ENCODE measurements around the gene SMIM12. TPM values are rescaled to one million over a fixed set of nuclear protein-coding genes. Genes with fewer than 3 reads are reported as not detected.

Gene SMIM12
- total and polyA plus RNA-seq, 2 of the 8 experiments (the other 6 are each of a cell fraction or from before 2014, with no cell fraction given): 40.9 to 49.2 TPM

DNA sequence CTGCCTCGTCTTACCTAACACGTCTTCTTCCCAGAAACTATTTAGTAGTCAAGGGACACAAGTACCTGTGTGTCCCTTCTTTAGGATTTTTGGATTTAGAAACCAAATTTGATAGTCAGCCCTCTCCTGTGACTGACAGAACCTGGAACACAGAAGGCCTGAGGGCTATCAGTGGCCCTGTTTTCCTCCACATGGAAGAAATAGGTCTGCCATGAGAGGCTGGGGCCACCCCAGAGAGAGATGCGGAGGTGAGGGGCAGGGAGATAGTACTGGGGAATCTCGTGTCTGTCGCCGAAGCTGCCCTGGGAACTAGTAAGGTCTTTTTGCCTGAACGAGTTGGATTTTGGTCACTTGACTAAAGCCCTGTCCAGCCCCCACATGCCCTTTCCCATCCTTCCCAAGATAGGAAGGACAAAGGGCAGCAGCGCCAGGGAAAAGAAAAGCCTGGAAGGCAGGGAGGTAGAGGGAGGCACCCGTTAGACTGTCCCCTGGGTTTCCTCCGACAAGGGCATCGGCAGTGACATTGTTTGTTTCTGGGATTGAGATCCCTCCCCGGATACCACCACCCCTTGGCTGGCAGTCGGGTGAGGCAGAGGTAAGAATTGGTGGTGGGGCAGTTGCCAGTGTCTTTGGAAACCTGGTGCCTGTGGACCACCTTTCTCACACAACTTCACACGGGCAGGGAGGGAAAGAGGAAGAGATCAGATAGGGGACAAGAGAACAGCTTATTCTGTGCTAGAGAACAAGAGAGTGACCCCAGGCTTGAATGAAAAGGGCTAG lies 19.8 kb downstream of the SMIM12 start (continued):
- TF ChIP-seq CBX8 (IDR thresholded peaks at IDR 0.05; ENCODE audit: borderline replicate concordance, low read depth, low read length): no peak
- TF ChIP-seq TBP (IDR thresholded peaks at IDR 0.05; ENCODE audit: low read depth, low read length): no peak
- no peak for TF ChIP-seq USF2 (IDR thresholded peaks at IDR 0.05; ENCODE audit: low read length)
- TF ChIP-seq, protein P1, sequence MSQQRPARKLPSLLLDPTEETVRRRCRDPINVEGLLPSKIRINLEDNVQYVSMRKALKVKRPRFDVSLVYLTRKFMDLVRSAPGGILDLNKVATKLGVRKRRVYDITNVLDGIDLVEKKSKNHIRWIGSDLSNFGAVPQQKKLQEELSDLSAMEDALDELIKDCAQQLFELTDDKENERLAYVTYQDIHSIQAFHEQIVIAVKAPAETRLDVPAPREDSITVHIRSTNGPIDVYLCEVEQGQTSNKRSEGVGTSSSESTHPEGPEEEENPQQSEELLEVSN (IDR thresholded peaks at IDR 0.05): no peak
- no peak for TF ChIP-seq BRCA1 (IDR thresholded peaks at IDR 0.05; ENCODE audit: low read depth, low read length)
- no peak for TF ChIP-seq MAFK (IDR thresholded peaks at IDR 0.05; ENCODE audit: low read depth, low read length)
- no peak for TF ChIP-seq KDM4A (IDR thresholded peaks at IDR 0.05; ENCODE audit: low read depth, low read length, severe bottlenecking)
- no peak for TF ChIP-seq CHD2 (IDR thresholded peaks at IDR 0.05; ENCODE audit: low read length)
- TF ChIP-seq, protein P2, sequence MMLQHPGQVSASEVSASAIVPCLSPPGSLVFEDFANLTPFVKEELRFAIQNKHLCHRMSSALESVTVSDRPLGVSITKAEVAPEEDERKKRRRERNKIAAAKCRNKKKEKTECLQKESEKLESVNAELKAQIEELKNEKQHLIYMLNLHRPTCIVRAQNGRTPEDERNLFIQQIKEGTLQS (IDR thresholded peaks at IDR 0.05; ENCODE audit: insufficient read depth, low read depth, low read length): no peak
- no peak for TF ChIP-seq CEBPB (IDR thresholded peaks at IDR 0.05; ENCODE audit: low read depth, low read length)
- TF ChIP-seq SAP30 (IDR thresholded peaks at IDR 0.05; ENCODE audit: insufficient read depth, insufficient replicate concordance, low read length): no peak
